Tibial nerve (tissue), 4 donors: Measurements from ENCODE around the gene KDM1B. TPM values are rescaled to one million over a fixed set of nuclear protein-coding genes. Genes with fewer than 3 reads are reported as not detected.

Experiments
- DNase-seq, 2 donors: peaks; one replicate each; pipeline ENCODE4 v3.0.0-alpha.2; 2019; ENCODE audit warnings: low spot score in 2 of 2
- H3K27ac ChIP-seq, 4 donors: fragments of 200-600 bp; sonication (generic) in 3 of 4; one replicate each; pipeline ENCODE4 v1.5.1; 2017 to 2019; ENCODE audit warnings: mild to moderate bottlenecking in 1 of 4
- H3K27me3 ChIP-seq, 2 donors: fragments of 200-600 bp; sonication (generic) in 1 of 2; one replicate each; pipeline versions ENCODE4 v1.5.1 to v1.6.0; 2017 to 2019
- H3K36me3 ChIP-seq, 3 donors: fragments of 200-600 bp; sonication (generic); one replicate each; pipeline ENCODE4 v1.5.1; 2018 to 2019
- H3K4me1 ChIP-seq, 4 donors: fragments of 200-600 bp; sonication (generic) in 3 of 4; one replicate each; pipeline ENCODE4 v1.5.1; 2017 to 2019
- H3K4me3 ChIP-seq, 4 donors: fragments of 200-600 bp; sonication (generic) in 3 of 4; one replicate each; pipeline ENCODE4 v1.5.1; 2017 to 2019; ENCODE audit warnings: mild to moderate bottlenecking in 1 of 4, moderate library complexity in 1 of 4
- H3K9me3 ChIP-seq, 4 donors: fragments of 200-600 bp; sonication (generic) in 3 of 4; one replicate each; pipeline ENCODE4 v1.5.1; 2017 to 2019
- EP300 ChIP-seq, 2 donors: sonication (generic); formaldehyde crosslinking; IDR thresholded peaks; one replicate each; pipeline ENCODE4 v1.6.1; 2017; ENCODE audit warnings: antibody characterized with exemption in 2 of 2, mild to moderate bottlenecking in 1 of 2
- POLR2A ChIP-seq, 2 donors: fragments of 450-650 bp; IDR thresholded peaks; one replicate each; pipeline ENCODE4 v1.6.1; 2017; ENCODE audit warnings: antibody characterized with exemption in 2 of 2, mild to moderate bottlenecking in 2 of 2, moderate library complexity in 2 of 2
- WGBS, 2 donors: methylation state at CpG; one replicate each; pipeline ENCODE4 v1.1.5; 2018; 5-methylcytosine and 5-hydroxymethylcytosine counted together
- total RNA-seq, 4 donors: library from RNA; depleted of rRNA; stranded (reverse); fragments of >200 nt; gene quantifications; one replicate each; pipeline ENCODE4 v1.1.0, GENCODE V29; 2016
- TF ChIP-seq, protein P1 (sequence below), 5 experiments: fragments of 200-600 bp in 3 of 5; fragments of 450-650 bp in 2 of 5; sonication (generic) in 3 of 5; IDR thresholded peaks; one replicate each; pipeline ENCODE4 v1.5.1; 2016 to 2019; ENCODE audit warnings: antibody characterized with exemption in 5 of 5, mild to moderate bottlenecking in 3 of 5, moderate library complexity in 2 of 5

Gene KDM1B
- total RNA-seq, 4 donors from 2014 or later = 9.4 to 16.5 (median 15.2) TPM

DNA sequence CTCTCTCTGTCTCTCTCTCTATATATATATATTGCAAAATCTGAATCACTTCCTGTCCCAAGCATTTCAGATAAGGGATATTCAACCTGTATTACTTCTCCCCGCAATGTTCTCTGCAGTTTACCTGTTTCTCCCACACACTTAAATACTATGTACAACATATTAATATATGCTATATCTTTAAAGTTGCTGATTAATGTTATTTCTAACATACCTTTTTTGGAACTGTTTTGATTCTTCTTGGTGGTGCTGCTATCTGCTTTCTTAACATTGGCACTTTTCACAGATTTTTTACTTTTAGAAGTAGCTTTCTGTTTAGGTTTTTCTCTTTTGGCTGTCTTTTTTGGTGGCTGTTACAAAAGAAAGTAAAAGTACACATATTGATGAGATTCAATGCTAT lies 81.9 kb downstream of the KDM1B start:
- Histone ChIP-seq H3K27me3 (no peaks in the 10 kb centered on the region), H3K4me1 (no peaks in the 10 kb centered on the region), H3K36me3 (peaks cover 0 to 65% (median 10%) of the 10 kb centered on the region in 3 donors), H3K9me3 (peaks cover 0 to 8% (median 3%) of the 10 kb centered on the region in 4 donors), H3K4me3 (no peak overlapping the region), H3K27ac (no peak overlapping the region)
- DNase-seq = no peak
- WGBS, 2 donors = 96 to 97% methylated on average over 1 of the region's 1 CpG
- TF ChIP-seq, protein P1, sequence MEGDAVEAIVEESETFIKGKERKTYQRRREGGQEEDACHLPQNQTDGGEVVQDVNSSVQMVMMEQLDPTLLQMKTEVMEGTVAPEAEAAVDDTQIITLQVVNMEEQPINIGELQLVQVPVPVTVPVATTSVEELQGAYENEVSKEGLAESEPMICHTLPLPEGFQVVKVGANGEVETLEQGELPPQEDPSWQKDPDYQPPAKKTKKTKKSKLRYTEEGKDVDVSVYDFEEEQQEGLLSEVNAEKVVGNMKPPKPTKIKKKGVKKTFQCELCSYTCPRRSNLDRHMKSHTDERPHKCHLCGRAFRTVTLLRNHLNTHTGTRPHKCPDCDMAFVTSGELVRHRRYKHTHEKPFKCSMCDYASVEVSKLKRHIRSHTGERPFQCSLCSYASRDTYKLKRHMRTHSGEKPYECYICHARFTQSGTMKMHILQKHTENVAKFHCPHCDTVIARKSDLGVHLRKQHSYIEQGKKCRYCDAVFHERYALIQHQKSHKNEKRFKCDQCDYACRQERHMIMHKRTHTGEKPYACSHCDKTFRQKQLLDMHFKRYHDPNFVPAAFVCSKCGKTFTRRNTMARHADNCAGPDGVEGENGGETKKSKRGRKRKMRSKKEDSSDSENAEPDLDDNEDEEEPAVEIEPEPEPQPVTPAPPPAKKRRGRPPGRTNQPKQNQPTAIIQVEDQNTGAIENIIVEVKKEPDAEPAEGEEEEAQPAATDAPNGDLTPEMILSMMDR (IDR thresholded peaks at IDR 0.05) = no peak
- TF ChIP-seq EP300 (IDR thresholded peaks at IDR 0.05) (no peak), POLR2A (IDR thresholded peaks at IDR 0.05) (no peak)

DNA sequence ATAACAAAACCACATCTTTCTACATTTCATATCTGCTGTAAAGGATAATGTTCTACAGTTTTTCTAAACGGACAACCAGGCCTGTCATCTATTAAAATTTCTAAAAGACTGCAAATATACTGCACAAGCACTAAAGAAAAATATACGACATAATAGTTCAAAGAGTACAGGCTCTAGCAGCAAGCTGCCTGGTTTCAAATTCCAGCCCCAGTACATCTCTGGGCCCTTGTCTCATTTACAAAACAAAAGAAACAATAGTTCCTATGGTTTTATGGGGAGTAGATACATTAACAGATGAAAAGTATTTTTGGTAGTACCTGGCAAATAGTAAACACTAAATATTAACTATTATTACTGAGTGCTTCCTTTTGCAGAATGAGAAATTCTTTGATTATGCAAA lies 85.0 kb downstream of the KDM1B start:
- Histone ChIP-seq H3K27ac (no peak overlapping the region), H3K9me3 (no peaks in the 10 kb centered on the region), H3K4me3 (no peak overlapping the region), H3K4me1 (peaks cover 0 to 4% (median 0%) of the 10 kb centered on the region in 4 donors), H3K27me3 (no peaks in the 10 kb centered on the region), H3K36me3 (peaks cover 0 to 66% (median 13%) of the 10 kb centered on the region in 3 donors)
- no peak for DNase-seq
- WGBS, 2 donors = 44 to 59% methylated on average over 2 of the region's 2 CpGs
- TF ChIP-seq EP300 (IDR thresholded peaks at IDR 0.05) = no peak
- no peak for TF ChIP-seq POLR2A (IDR thresholded peaks at IDR 0.05)
- TF ChIP-seq, protein P1 (IDR thresholded peaks at IDR 0.05) = no peak

DNA sequence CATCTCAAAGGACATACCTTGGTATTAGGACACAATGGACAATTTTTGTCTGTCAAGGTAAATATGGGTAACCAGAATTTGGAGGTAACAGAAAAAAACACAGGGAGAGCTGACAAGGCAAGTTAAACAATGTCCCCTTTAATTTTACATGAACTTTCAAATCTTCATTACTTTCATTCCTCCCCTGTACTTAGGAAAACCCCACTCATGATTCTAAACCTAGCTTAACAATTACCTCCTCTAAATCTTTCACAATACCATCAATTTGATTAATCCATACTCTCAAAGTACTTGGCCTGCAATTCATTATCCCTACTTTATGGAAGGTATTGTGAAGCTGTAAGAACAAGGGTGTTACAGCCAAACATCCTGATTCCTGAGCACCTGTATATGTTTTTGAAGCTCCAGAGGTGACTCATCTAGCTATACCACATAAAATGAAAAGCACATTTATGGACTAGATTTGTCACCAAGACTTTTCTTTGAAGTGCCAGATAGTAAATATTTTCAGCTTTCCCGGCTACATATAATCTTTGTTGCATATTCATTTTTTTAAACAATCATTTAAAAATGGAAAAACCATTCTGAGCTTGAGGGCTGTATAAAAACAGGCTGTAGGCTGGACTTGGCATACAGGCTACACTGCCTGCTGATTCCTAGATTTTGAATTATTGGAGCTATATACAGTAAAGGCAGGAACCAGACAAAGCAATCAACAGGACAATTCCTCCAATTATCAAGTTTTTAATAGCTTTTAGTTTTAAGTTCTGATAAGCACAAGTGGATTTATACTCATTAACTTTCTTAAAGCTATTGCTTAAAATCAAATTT lies 86.2 kb downstream of the KDM1B start:
- H3K9me3 ChIP-seq = no peaks in the 10 kb centered on the region
- H3K36me3 ChIP-seq = peaks cover 0 to 60% (median 8%) of the 10 kb centered on the region in 3 donors
- no peak overlapping the region for H3K4me3 ChIP-seq
- TF ChIP-seq, protein P1 (IDR thresholded peaks at IDR 0.05) = no peak
- no peak for TF ChIP-seq POLR2A (IDR thresholded peaks at IDR 0.05)
- no peak for TF ChIP-seq EP300 (IDR thresholded peaks at IDR 0.05)
- H3K4me1 ChIP-seq = peaks cover 0 to 4% (median 0%) of the 10 kb centered on the region in 4 donors
- no peaks in the 10 kb centered on the region for H3K27me3 ChIP-seq
- no peak for DNase-seq
- H3K27ac ChIP-seq = no peak overlapping the region
- WGBS, 2 donors = 83 to 84% methylated on average over 1 of the region's 1 CpG

DNA sequence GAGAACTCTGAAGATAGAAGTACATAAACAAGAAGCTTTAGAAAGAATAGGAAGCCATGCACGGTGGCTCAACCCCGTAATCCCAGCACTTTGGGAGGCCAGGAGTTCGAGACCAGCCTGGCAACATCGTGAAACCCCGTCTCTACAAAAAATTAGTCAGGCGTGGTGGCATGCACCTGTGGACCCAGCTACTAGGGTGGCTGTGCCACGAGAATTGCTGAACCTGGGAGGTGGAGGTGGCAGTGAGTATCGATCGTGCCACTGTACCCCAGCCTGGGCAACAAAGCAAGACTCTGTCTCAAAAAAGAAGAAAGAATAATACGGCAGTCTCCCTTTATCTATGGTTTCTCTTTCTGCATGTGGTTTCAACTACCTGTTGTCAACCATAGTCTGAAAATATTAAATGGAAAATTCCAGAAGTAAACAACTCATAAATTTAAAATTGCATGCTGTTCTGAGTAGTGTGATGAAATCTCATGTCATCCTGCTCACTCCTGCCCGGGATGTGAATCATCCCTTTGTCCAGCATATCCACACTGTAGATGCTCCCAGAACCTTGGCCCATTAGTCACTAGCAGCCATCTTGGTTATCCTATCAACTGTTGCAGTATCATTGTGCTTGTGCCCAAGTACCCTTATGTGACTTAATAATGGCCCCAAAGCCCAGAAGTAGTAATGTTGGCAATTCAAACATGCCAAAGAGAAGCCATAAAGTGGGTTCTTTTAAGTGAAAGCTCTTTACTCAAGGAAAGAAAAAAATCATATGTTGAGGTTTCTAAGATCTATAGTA lies 87.0 kb downstream of the KDM1B start:
- Histone ChIP-seq H3K9me3 (no peaks in the 10 kb centered on the region), H3K4me1 (peaks cover 0 to 9% (median 0%) of the 10 kb centered on the region in 4 donors), H3K36me3 (peaks cover 0 to 54% (median 8%) of the 10 kb centered on the region in 3 donors), H3K27me3 (no peaks in the 10 kb centered on the region), H3K4me3 (no peak overlapping the region), H3K27ac (no peak overlapping the region)
- DNase-seq = no peak
- TF ChIP-seq, protein P1 (IDR thresholded peaks at IDR 0.05) = no peak
- no peak for TF ChIP-seq POLR2A (IDR thresholded peaks at IDR 0.05)
- WGBS, 2 donors = 84 to 91% methylated on average over 11 of the region's 11 CpGs
